ENCODE measurements around the gene SBSN.

The SBSN gene, protein sequence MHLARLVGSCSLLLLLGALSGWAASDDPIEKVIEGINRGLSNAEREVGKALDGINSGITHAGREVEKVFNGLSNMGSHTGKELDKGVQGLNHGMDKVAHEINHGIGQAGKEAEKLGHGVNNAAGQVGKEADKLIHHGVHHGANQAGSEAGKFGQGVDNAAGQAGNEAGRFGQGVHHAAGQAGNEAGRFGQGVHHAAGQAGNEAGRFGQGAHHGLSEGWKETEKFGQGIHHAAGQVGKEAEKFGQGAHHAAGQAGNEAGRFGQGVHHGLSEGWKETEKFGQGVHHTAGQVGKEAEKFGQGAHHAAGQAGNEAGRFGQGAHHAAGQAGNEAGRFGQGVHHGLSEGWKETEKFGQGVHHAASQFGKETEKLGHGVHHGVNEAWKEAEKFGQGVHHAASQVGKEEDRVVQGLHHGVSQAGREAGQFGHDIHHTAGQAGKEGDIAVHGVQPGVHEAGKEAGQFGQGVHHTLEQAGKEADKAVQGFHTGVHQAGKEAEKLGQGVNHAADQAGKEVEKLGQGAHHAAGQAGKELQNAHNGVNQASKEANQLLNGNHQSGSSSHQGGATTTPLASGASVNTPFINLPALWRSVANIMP

DNA sequence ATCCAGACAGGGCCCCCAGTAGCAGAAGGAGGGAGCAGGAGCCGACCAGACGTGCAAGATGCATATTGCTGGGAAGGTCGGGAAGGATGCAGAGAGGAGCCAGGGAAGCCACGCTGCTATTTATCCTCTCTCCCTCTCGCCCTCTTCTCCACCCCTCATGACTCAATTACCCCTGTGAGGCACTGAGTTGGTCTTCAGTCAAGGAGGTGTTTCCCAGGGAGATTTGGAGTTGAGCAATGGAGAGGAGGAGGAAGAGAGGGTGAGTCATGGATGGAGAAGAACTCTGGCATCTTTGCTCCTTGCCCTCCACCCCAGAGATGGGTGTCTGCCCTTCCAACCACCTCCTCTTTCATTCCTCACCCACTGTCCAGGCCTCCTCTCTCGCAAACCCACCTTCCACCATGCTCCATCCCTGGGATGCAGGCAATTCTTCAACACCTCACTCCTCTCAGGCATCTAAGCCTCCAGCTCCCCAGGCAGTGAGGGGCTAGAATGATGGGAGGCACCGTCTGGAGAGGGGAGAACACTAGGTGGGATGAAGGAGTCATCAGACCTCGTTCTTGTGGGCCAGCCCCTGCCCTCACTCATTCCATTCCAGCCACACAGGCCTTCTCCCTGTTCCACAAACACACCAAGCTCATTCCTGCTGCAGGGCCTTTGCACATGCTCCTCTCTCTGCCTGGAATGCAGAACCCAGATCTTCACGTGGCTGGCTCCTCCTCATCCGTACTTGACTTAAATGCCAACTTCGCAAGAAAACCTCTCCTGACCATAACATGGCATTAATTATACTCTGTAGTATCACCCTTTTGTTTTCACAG, at the start of gene SBSN:
Gene SBSN, minus strand, starts transcription at position 94 of the 821 bp plus-strand sequence. Its CDS starts 30 bp downstream, at position 64.
- no peak for FAIRE-seq

GRCh38 chr19:35571406-35571965, 43.4 kb upstream of the SBSN start:
- no peak for FAIRE-seq

GRCh38 chr19:35569281-35569781, 41.2 kb upstream of the SBSN start:
- FAIRE-seq, result no peak

GRCh38 chr19:35566738-35567137, 38.6 kb upstream of the SBSN start:
- FAIRE-seq, result no peak

- no peak for FAIRE-seq
These were observed 37.1 kb upstream of the SBSN start for GRCh38 chr19:35565016-35565856.

DNA sequence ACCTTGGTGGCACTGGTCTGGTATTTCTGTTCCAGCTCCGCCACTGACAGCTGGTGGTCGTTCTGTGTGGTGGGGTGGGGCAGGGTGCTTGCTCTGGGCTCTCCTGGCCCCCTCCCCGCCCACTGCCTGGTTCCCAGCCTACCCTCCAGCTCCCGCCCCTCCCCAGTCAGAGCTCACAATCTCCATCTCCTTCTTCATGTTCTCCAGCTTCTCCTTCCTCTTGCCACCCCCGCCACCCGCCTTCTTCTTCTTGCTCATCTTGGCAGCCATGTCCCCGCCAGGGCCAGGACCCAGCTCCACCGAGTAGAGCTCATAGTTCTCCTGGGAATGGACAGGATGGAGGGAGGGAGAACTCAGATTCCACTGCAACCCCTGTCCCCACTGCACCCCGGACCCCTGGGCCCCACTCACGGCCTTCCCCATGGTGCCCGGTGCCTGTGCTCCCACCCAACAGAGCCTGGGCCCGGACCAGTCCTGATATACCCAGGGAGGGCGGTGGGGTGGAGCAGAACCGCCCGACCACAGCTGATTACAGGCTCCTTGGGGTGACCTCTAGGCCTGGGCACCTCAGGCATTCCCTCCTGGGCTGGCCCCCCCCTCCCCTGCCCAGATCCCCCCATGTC, 35.2 kb upstream of the SBSN start, which contains the start of gene ATP4A:
Gene ATP4A, minus strand, starts transcription at position 452 of the 623 bp plus-strand sequence. Its CDS starts 29 bp downstream, at position 423.
- no peak for FAIRE-seq

DNA sequence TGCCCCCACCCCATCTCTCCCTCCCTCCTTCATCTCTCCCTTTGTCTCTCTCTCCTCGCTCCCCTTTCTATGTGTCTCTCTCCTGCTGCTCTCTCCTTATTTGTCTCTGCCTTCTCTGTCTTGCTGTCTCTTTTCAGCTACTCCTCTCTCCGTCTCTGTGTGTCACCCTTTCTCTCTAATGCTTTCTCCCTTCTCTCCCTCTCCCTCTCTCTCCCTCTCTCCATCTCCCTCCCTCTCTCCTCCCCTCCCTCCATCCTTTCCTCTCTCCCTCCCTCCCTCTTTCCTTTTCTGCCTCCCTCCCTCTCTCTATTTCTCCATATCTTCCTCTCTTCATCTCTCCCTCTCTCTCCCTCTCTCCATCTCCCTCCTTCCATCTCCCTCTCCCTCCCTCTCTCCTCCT, 34.7 kb upstream of the SBSN start:
- FAIRE-seq, result no peak

DNA sequence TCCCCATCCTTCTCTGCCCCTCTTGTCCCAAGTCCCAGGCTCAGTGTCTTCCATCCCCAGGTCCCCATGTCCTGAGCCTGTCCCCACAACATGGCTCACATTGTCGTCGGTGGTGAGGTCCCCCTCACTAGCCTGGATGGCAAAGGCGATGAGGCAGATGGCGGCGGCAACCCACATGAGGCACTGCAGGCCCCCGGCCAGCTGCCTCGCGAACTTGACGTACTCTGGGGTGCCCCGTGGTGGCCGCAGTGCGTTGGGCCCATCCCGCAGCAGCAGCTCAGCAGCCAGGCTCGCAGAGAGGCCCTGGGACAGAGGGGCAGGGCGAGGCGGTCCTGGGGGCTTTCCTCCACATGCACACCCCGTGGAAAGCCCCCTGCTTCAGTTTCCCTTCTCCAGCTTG, 34.2 kb upstream of the SBSN start:
- FAIRE-seq, result no peak

DNA sequence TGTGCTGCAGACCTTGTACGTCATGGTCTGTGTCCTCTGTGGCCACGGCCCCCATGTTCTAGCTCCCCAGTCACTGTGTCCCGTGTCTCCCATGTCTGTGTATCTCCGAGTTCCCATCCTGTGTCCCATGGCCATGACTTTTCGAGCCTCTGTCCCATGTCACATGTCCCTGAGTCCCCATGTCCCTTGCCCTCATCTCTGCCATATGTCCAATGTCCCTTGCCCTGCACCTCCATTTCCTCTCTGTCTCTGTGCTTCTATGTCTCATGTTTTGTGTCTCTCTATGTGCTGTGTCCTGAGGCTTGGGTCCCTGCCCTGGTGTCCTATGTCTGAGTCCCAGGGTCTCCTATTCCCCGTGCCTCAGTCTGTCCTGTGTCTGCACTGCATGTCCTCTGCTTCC, 33.3 kb upstream of the SBSN start:
- no peak for FAIRE-seq

DNA sequence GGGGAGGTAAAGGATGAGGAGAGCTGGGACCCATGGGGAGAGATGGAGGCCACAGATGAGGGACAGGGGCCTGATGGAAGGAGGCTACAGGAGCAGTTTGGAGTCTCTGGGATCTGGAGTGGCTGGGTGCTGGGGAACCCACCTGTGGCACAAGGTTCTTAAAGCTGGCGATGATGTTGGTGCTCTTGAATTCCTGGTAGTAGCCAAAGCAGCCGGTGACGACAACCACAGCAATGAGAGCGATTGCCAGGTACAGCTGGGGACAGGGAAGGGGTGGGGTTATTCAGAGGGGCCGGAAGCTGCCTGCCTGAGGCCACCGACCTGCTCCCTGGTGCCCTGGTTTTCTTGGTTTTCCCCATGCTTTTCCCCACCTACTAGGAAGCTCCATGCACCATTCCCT, 32.6 kb upstream of the SBSN start:
- no peak for FAIRE-seq

DNA sequence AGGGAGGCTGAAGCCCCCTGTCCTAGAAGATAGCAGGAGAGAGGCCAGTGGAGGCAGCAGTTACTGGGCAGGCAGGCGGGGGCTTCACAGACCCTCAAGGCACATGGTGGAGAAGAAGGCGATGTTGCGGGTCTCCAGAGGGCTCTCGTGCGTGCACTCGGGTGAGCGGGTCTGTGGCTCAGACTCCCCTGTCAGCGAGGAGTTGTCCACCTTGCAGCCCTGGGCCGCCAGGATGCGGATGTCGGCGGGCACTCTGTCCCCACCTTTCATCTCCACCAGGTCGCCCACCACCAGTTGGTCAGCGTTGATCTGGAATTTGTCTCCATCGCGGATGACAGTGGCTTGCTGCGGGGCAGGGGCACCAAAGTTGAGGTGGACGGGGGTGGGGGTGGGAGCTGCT, 32.2 kb upstream of the SBSN start:
- no peak for FAIRE-seq

GRCh38 chr19:35559781-35560180, 31.7 kb upstream of the SBSN start:
- FAIRE-seq, result no peak

GRCh38 chr19:35559281-35559659, 31.2 kb upstream of the SBSN start:
- FAIRE-seq, result no peak

DNA sequence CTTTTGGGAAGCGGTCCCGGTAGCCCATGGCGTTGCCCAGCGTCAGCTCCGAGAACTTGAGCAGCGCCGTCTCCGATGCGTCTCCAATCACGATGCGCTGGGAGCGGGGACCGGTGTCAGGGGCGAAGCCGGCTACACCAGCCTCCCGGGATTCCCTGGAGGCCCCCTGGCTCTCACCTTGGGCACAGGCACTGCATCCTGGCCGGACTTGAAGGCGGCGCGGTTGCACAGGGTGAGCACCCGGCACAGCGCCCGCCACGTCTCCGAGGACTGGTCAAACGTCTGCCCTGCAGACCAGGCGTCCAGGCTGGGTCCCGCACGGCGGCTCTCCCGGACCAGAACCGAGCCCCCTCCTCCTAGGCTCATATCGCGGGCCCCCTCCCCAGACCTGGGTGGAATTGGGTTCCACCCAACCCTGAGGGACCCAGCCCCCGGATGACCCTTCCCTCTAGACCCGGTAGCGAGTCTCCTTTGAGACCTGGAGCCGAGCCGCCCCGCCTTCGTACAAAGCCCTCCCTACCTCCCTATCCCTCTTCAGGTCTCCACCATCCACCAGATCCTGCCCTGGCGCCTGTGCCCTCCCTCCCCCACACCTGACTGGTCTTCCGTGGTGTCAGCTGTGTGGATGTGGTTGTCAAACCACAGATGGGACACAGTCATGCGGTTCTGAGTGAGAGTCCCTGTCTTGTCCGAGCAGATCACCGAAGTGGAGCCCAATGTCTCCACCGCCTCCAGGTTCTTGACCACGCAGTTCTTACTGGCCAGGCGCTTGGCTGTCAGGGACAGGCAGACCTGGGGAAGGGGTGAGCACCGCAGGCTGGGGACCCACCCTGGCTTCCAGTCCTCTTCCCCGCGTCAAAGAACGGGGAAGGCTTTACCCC, 30.5 kb upstream of the SBSN start:
- no peak for FAIRE-seq

- FAIRE-seq, result no peak
These were observed 29.7 kb upstream of the SBSN start for GRCh38 chr19:35557539-35558399.

GRCh38 chr19:35556846-35557538, 28.9 kb upstream of the SBSN start:
- FAIRE-seq, result no peak

GRCh38 chr19:35556025-35556590, 28.0 kb upstream of the SBSN start:
- FAIRE-seq, result no peak

GRCh38 chr19:35555301-35556005, 27.3 kb upstream of the SBSN start:
- no peak for FAIRE-seq

Data from colon (tissue), 2 donors.